ENCODE measurements around the gene YLPM1.

The YLPM1 gene

GRCh38 chr14:74867673-74868072 lies 104.6 kb downstream of the YLPM1 start:
- in situ Hi-C loops (cut with MboI; ENCODE audit: low sequenced_read_pairs) = no loop called here

- in situ Hi-C loops (cut with MboI; ENCODE audit: low sequenced_read_pairs) = no loop called here
Measured at GRCh38 chr14:74868739-74869138, 105.6 kb downstream of the YLPM1 start.

GRCh38 chr14:74871819-74872218 lies 108.7 kb downstream of the YLPM1 start:
- in situ Hi-C loops (cut with MboI; ENCODE audit: low sequenced_read_pairs) = no loop called here

- in situ Hi-C loops (cut with MboI; ENCODE audit: low sequenced_read_pairs) = no loop called here
Measured at GRCh38 chr14:74875204-74875603, 112.1 kb downstream of the YLPM1 start.

- in situ Hi-C loops (cut with MboI; ENCODE audit: low sequenced_read_pairs) = no loop called here
Measured at GRCh38 chr14:74875941-74876913, 113.1 kb downstream of the YLPM1 start, which contains the start of gene PROX2. TSS of gene PROX2 (minus strand) at chr14:74876145. CDS start at chr14:74863834, 12,311 bp downstream.

- in situ Hi-C loops (cut with MboI; ENCODE audit: low sequenced_read_pairs) = no loop called here
Measured at GRCh38 chr14:74879427-74880182, 116.5 kb downstream of the YLPM1 start.

GRCh38 chr14:74881431-74882102 lies 118.5 kb downstream of the YLPM1 start, which contains the start of gene DLST:
TSS of gene DLST (plus strand) at chr14:74881916. CDS start at chr14:74881954, 38 bp downstream.
- in situ Hi-C loops (cut with MboI; ENCODE audit: low sequenced_read_pairs) = no loop called here

- in situ Hi-C loops (cut with MboI; ENCODE audit: low sequenced_read_pairs) = no loop called here
Measured at GRCh38 chr14:74882103-74882920, 119.2 kb downstream of the YLPM1 start.
